Coronary artery (tissue), 2 donors: ENCODE data around the gene SEMA5A.

Source experiments
- DNase-seq: peaks from one replicate; pipeline ENCODE4 v3.0.0-alpha.2; 2017; ENCODE audit warnings: low spot score
- H3K27ac ChIP-seq, 2 donors: fragments of 200-600 bp; sonication (generic); one replicate each; pipeline ENCODE4 v1.5.1; 2016 to 2019
- H3K4me3 ChIP-seq: fragments of 200-600 bp; sonication (generic); 2 replicates; pipeline ENCODE4 v1.5.1; 2016; ENCODE audit warnings: mild to moderate bottlenecking, moderate library complexity
- CTCF ChIP-seq: fragments of 200-600 bp; sonication (generic); IDR thresholded peaks from one replicate; pipeline ENCODE4 v1.5.1; 2019; ENCODE audit warnings: antibody characterized with exemption

Gene SEMA5A

DNA sequence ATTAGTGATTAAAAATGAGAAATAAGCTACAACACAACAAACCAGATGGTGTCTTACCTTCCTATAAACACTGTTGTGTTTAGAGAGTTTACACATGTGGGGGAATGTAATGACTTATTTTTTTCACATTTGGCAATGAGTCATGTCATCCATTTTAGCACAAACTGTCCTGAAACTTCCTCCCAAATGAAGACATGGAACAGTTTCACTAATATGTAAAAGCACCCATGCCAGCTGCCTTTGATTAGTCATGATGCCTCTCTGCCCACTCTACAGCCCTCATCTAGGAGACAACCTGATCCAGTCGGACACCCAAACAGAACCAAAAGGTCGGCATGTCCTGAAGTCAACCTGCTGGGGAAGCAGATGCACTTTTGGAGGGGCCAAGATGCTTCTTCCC, 98.2 kb downstream of the SEMA5A start:
- TF ChIP-seq CTCF, result no peak
- Histone ChIP-seq H3K27ac (no peak overlapping the region), H3K4me3 (no peak overlapping the region)
- DNase-seq, result no peak

GRCh38 chr5:9445826-9446388, 100.0 kb downstream of the SEMA5A start:
- Histone ChIP-seq H3K4me3 (no peak overlapping the region), H3K27ac (peak overlapping the region in 1 of 2 donors; percentile 57)
- no peak for TF ChIP-seq CTCF
- DNase-seq, result no peak

DNA sequence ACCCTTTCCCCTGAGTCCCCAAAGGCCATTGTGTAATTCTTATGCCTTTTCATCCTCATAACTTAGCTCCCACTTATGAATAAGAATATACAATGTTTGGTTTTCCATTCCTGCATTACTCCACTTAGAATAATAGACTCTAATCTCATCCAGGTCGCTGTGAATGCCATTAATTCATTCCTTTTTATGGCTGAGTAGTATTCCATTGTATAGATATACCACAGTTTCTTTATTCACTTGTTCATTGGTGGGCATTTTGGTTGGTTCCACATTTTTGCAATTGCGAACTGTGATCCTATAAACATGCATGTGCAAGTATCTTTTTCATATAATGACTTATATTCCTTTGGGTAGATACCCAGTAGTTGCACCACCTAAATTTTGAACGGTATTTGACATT, 101.5 kb downstream of the SEMA5A start:
- no peak overlapping the region for H3K27ac ChIP-seq
- no peak for DNase-seq
- no peak overlapping the region for H3K4me3 ChIP-seq
- TF ChIP-seq CTCF, result no peak

DNA sequence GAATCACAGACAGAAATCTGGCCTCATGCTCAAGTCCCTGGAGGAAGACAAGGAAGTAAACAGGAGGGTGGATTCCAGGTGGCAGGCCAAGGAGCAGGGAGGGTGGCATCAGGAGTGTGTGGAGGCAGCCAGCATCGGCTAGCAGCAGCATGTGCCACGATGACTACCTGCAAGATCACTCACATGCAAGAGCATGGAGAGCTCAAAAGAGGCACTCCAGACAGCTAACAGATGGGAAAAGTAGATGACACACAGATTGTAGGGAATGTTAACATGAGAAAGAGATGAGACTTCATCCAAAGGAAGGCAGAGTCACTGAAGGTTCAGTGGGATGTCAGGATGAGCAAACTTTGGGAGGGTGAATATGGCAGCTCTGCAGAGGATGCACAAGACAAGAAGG, 104.3 kb downstream of the SEMA5A start:
- Histone ChIP-seq H3K27ac (no peak overlapping the region), H3K4me3 (no peak overlapping the region)
- TF ChIP-seq CTCF, result no peak
- no peak for DNase-seq

DNA sequence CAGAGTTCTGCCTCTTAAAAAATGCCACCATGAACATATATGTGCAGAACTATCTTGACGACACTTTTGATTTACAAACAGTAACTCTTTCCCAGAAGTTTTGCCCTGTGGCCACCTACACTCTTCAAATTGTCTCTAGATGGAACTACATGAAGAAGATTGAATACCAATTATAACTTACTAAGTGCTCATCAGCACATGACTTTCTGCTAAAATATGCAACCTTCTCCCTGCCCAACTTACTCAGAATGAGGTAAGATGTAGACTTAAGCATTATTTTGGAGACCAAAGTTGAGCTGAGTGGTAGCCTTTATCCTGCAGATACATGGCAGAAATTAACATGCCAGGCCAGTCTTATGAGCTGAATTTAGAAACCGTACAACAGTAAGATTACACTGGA, 105.4 kb downstream of the SEMA5A start:
- no peak overlapping the region for H3K4me3 ChIP-seq
- TF ChIP-seq CTCF, result no peak
- no peak overlapping the region for H3K27ac ChIP-seq
- DNase-seq, result no peak

DNA sequence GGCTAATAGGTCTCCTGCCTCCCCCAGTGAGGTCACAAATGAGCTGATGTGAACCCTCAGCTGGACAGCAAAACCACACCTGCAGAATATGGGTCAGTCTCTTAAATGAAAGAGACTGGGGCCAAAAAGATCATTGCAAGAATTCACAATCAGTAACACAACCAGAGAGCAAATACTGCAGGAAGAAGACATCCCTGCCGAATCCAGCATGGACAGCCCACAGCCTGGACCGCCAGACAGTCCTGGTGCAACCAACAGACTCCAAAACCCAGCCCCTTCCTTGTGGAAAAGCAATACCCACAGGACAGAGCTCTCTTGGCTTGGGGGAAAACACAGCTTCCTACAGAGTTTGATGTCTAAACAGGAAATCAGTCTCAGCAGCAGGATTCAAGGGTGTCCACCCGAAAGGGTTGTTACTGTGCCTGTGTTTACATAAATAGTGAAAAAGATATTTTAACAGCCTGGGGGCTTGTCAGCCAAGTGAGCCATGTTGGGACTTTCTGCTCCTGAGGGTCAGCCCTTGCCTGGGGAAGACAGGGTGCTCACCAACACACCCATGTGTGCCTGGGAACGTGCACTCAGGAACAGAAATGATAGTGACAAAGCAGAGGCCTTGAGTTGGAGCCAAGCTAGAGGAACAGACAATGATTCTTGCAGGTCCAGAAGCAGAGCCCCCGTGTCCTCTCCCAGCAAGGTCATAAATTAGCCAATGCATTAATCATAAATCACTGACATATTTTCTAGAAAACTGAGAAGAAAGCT, 106.2 kb downstream of the SEMA5A start:
- no peak for TF ChIP-seq CTCF
- no peak overlapping the region for H3K4me3 ChIP-seq
- DNase-seq, result no peak
- no peak overlapping the region for H3K27ac ChIP-seq
